ENCODE measurements around the gene CHD1L. TPM values are rescaled to one million over a fixed set of nuclear protein-coding genes. Genes with fewer than 3 reads are reported as not detected.

CHD1L gene
- total and polyA plus RNA-seq, 2 of the 13 experiments (the other 11 are each of a cell fraction or from before 2014, with no cell fraction given): 74.3 to 111 TPM

- TF ChIP-seq, protein P1, sequence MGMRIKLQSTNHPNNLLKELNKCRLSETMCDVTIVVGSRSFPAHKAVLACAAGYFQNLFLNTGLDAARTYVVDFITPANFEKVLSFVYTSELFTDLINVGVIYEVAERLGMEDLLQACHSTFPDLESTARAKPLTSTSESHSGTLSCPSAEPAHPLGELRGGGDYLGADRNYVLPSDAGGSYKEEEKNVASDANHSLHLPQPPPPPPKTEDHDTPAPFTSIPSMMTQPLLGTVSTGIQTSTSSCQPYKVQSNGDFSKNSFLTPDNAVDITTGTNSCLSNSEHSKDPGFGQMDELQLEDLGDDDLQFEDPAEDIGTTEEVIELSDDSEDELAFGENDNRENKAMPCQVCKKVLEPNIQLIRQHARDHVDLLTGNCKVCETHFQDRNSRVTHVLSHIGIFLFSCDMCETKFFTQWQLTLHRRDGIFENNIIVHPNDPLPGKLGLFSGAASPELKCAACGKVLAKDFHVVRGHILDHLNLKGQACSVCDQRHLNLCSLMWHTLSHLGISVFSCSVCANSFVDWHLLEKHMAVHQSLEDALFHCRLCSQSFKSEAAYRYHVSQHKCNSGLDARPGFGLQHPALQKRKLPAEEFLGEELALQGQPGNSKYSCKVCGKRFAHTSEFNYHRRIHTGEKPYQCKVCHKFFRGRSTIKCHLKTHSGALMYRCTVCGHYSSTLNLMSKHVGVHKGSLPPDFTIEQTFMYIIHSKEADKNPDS (CRISPR knock-in tag; IDR thresholded peaks at IDR 0.05): peak; percentile 85; the same call in 1 of the 2 replicates
- TF ChIP-seq REXO4 (CRISPR knock-in tag; IDR thresholded peaks at IDR 0.05; ENCODE audit: borderline replicate concordance) (no peak), EHMT2 (IDR thresholded peaks at IDR 0.05; ENCODE audit: borderline replicate concordance, low read depth, low read length) (peak; percentile 74; the same call in 1 of the 2 replicates), GRHL1 (CRISPR knock-in tag; conservative IDR thresholded peaks at IDR 0.05) (no peak), BORCS8-MEF2B (CRISPR knock-in tag; IDR thresholded peaks at IDR 0.05) (no peak), KDM4B (CRISPR knock-in tag; IDR thresholded peaks at IDR 0.05) (0 out of 2 replicates have a peak, but pooled peaks have one; percentile 63), ZBTB42 (CRISPR knock-in tag; IDR thresholded peaks at IDR 0.05) (no peak), RBM22 (optimal IDR thresholded peaks at IDR 0.05; ENCODE audit: low read length) (no peak), ZNF878 (CRISPR knock-in tag; IDR thresholded peaks at IDR 0.05) (peak; percentile 83; the same call in 1 of the 2 replicates), PREB (CRISPR knock-in tag; IDR thresholded peaks at IDR 0.05) (no peak), KLF9 (CRISPR knock-in tag; IDR thresholded peaks at IDR 0.05; ENCODE audit: low read depth) (no peak), CEBPB (IDR thresholded peaks at IDR 0.05; ENCODE audit: borderline replicate concordance, low read depth, low read length) (0 out of 2 replicates have a peak, but pooled peaks have one; percentile 37), RORA (CRISPR knock-in tag; IDR thresholded peaks at IDR 0.05) (0 out of 2 replicates have a peak, but pooled peaks have one; percentile 85), PHF21A (CRISPR knock-in tag; IDR thresholded peaks at IDR 0.05) (peak; percentile 67; the same call in 1 of the 2 replicates), NFIC (IDR thresholded peaks at IDR 0.05; ENCODE audit: low read length) (peak; percentile 96), MBD4 (IDR thresholded peaks at IDR 0.05; ENCODE audit: borderline replicate concordance, low read length) (peak; percentile 93)
- TF ChIP-seq, protein P2, sequence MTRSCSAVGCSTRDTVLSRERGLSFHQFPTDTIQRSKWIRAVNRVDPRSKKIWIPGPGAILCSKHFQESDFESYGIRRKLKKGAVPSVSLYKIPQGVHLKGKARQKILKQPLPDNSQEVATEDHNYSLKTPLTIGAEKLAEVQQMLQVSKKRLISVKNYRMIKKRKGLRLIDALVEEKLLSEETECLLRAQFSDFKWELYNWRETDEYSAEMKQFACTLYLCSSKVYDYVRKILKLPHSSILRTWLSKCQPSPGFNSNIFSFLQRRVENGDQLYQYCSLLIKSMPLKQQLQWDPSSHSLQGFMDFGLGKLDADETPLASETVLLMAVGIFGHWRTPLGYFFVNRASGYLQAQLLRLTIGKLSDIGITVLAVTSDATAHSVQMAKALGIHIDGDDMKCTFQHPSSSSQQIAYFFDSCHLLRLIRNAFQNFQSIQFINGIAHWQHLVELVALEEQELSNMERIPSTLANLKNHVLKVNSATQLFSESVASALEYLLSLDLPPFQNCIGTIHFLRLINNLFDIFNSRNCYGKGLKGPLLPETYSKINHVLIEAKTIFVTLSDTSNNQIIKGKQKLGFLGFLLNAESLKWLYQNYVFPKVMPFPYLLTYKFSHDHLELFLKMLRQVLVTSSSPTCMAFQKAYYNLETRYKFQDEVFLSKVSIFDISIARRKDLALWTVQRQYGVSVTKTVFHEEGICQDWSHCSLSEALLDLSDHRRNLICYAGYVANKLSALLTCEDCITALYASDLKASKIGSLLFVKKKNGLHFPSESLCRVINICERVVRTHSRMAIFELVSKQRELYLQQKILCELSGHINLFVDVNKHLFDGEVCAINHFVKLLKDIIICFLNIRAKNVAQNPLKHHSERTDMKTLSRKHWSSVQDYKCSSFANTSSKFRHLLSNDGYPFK (CRISPR knock-in tag; IDR thresholded peaks at IDR 0.05; ENCODE audit: borderline replicate concordance): no peak
- TF ChIP-seq, protein P3, sequence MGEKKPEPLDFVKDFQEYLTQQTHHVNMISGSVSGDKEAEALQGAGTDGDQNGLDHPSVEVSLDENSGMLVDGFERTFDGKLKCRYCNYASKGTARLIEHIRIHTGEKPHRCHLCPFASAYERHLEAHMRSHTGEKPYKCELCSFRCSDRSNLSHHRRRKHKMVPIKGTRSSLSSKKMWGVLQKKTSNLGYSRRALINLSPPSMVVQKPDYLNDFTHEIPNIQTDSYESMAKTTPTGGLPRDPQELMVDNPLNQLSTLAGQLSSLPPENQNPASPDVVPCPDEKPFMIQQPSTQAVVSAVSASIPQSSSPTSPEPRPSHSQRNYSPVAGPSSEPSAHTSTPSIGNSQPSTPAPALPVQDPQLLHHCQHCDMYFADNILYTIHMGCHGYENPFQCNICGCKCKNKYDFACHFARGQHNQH (CRISPR knock-in tag; IDR thresholded peaks at IDR 0.05): peak; percentile 38; the same call in 1 of the 2 replicates
These were observed 4.2 kb upstream of the CHD1L start (continued) for GRCh38 chr1:147238053-147238902.
